Uterus (tissue), 4 donors: ENCODE measurements around the gene INPP5A. TPM values are rescaled to one million over a fixed set of nuclear protein-coding genes. Genes with fewer than 3 reads are reported as not detected.

ENCODE experiments used
- DNase-seq, 2 donors: peaks; one replicate each; pipeline ENCODE4 v3.0.0-alpha.2; 2019 to 2020
- H3K27ac ChIP-seq, 2 donors: fragments of 200-600 bp; sonication (generic); 1 replicate in 1 of 2; 2 replicates in 1 of 2; pipeline ENCODE4 v1.5.1; 2016 to 2018
- H3K27me3 ChIP-seq, 2 donors: fragments of 200-600 bp; sonication (generic); one replicate each; pipeline ENCODE4 v1.5.1; 2018 to 2019; ENCODE audit warnings: control low read depth in 1 of 2
- H3K36me3 ChIP-seq, 2 donors: fragments of 200-600 bp; sonication (generic); one replicate each; pipeline ENCODE4 v1.5.1; 2019; ENCODE audit warnings: control low read depth in 1 of 2
- H3K4me1 ChIP-seq, 2 donors: fragments of 200-600 bp; sonication (generic); one replicate each; pipeline ENCODE4 v1.5.1; 2018 to 2019; ENCODE audit warnings: control low read depth in 1 of 2
- H3K4me3 ChIP-seq, 2 donors: fragments of 200-600 bp; sonication (generic); 1 replicate in 1 of 2; 2 replicates in 1 of 2; pipeline ENCODE4 v1.5.1; 2018 to 2019; ENCODE audit warnings: mild to moderate bottlenecking in 1 of 2
- H3K9me3 ChIP-seq, 2 donors: fragments of 200-600 bp; sonication (generic); one replicate each; pipeline ENCODE4 v1.5.1; 2019; ENCODE audit warnings: control low read depth in 1 of 2
- POLR2A ChIP-seq, 2 donors: fragments of 450-650 bp; IDR thresholded peaks; one replicate each; pipeline ENCODE4 v1.6.1; 2016; ENCODE audit warnings: antibody characterized with exemption in 2 of 2, mild to moderate bottlenecking in 1 of 2, moderate library complexity in 1 of 2
- intact Hi-C: fragments of 100-400 bp; cut with DNase I; formaldehyde crosslinking; loops from one replicate; pipeline ENCODE4 v1.15.1; 2023; ENCODE audit warnings: low total_unique reads
- total RNA-seq, 4 donors: library from RNA; depleted of rRNA in 3 of 4; stranded (reverse); fragments of >200 nt in 3 of 4; gene quantifications; one replicate each; pipeline versions ENCODE4 v1.1.0 to v1.2.4, GENCODE V29; 2014 to 2023
- TF ChIP-seq, protein P1 (sequence below), 4 experiments: fragments of 200-600 bp in 2 of 4; fragments of 450-650 bp in 2 of 4; sonication (generic) in 2 of 4; IDR thresholded peaks; one replicate each; pipeline ENCODE4 v1.5.1; 2016 to 2019; ENCODE audit warnings: antibody characterized with exemption in 4 of 4, mild to moderate bottlenecking in 2 of 4, moderate library complexity in 1 of 4
- donor health status: DM: yes; HTN: yes; CAD: no.

The INPP5A gene
- total RNA-seq, 4 donors from 2014 or later, result 22.5 to 160 (median 93.2) TPM

DNA sequence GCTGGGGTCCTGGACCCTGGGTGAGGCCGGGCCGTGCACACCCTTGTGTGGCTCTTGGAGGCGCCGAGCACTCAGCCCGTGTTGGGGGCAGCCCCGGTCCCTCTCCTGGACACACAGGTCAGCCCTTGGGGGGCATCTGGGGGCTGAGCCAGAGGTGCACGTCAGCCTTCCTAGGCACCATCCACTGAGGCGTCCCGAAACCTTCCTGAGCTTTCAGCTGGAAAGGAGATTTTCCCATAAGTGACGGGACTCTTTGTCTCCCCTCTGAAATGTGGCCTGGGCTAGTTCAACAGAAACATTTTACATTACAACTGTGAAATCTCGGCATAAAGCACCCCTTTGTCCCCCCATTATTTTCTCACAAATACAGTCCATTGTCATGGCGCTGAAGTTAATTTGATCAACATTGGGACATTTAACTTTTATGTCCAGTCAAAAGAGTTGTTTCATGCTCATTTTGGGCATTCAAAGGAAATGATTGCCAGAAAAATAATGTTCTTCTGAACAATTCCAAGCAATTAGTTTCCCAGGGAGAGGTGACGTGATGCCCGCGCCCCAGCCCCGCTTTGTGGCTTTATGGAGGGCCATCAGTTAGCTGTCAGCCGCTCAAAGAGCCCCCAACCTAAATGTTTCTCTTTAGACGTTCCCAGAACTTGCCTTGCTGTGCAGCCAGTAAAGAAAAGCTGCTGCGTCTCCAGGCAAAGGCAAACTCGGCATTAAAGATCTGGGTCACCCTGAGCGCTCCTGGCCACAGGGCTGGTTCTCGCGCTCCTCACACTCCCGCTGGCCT is 177.6 kb downstream of the INPP5A start:
- Histone ChIP-seq H3K4me1 (no peaks in the 10 kb centered on the region), H3K27ac (no peak overlapping the region), H3K4me3 (no peak overlapping the region), H3K27me3 (no peaks in the 10 kb centered on the region), H3K9me3 (no peaks in the 10 kb centered on the region), H3K36me3 (no peaks in the 10 kb centered on the region)
- no peak for DNase-seq
- intact Hi-C loops, result no loop called here
- TF ChIP-seq, protein P1, sequence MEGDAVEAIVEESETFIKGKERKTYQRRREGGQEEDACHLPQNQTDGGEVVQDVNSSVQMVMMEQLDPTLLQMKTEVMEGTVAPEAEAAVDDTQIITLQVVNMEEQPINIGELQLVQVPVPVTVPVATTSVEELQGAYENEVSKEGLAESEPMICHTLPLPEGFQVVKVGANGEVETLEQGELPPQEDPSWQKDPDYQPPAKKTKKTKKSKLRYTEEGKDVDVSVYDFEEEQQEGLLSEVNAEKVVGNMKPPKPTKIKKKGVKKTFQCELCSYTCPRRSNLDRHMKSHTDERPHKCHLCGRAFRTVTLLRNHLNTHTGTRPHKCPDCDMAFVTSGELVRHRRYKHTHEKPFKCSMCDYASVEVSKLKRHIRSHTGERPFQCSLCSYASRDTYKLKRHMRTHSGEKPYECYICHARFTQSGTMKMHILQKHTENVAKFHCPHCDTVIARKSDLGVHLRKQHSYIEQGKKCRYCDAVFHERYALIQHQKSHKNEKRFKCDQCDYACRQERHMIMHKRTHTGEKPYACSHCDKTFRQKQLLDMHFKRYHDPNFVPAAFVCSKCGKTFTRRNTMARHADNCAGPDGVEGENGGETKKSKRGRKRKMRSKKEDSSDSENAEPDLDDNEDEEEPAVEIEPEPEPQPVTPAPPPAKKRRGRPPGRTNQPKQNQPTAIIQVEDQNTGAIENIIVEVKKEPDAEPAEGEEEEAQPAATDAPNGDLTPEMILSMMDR (IDR thresholded peaks at IDR 0.05), result no peak
- no peak for TF ChIP-seq POLR2A (IDR thresholded peaks at IDR 0.05)

DNA sequence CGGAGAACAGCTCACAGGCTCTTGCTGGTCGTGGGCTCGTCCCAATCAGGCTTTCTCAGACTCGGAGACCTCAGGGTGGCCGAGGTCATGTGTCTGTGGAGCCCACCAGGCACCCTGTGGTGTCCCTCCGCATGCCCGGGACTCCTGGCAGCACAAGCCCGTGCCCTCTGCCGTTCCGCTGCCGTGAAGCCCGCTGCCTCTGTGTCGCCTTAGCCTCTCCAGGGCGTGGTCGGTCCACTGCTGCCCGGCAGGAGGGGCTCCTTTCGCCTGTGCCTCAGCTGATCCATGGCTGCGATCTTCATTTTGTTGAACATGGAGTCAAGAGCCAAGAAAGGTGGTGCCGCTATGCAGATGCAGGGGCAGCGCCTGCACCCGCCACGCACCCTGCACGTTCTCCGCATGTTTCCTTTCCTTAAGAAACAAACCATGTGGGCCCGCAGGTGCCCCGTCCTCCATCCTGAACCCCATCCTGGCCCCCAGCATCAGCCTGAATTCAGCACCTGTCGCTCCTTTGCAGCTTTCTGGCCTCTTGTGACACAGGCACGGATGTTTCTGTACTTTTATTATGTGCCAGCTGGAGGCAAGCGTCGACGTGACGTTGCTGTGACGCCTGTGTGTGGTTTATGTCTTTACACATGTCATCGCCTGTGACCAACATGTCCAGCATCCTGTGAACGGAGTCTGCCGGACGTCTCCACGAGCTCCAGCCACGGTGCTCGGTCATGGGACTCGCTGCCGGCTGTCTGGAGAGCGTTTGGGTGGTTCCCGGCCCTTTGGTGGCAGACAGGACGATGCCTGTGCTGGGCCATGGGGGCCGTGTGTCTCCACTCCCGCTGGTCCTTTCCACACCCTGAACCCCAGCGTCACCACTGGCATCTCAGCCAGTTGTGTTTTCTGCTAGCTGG is 178.4 kb downstream of the INPP5A start:
- Histone ChIP-seq H3K36me3 (no peaks in the 10 kb centered on the region), H3K27ac (no peak overlapping the region), H3K4me3 (no peak overlapping the region), H3K4me1 (no peaks in the 10 kb centered on the region), H3K9me3 (no peaks in the 10 kb centered on the region), H3K27me3 (no peaks in the 10 kb centered on the region)
- TF ChIP-seq, protein P1 (IDR thresholded peaks at IDR 0.05), result no peak
- TF ChIP-seq POLR2A (IDR thresholded peaks at IDR 0.05), result no peak
- intact Hi-C loops, result no loop called here
- DNase-seq, result no peak

DNA sequence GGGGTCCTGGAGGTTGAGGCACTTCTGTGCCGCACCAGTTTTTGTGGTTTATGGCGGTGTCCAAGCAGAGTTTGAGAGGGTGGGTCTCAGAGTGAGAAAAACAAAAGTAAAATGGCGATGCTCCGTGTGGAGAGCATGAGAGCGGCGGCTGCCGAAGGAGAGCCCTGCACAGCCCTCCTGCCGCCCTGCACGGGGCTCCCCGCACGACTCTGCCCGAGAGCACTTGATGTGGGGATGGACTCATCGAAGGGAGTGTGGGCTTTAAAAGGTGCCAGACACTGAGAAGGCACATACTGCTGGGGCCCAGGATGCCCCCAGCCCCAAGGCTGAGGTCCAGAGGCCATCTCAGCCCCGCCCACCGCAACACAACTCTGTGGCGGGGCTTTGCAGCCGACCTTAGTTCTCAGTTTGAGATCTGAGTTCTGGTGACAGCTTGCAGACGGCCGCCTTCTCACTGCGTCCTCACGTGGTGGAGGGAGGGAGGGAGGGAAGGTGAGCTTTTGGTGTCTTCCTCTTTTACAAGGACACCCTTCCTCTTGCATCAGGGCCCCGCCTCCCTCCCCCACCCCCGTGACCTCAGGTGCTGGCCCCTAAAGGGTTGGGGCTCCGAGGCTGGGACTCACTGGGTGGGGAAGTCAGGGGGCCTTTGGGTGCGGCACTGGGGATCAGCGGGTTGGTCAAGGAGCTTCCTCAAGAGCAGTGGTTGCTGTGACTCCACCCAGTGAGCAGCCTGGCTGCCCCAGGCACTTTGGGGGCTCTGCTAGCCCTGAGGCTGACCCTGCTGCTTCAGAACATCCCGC is 179.3 kb downstream of the INPP5A start:
- no peak for DNase-seq
- no peak overlapping the region for H3K27ac ChIP-seq
- H3K9me3 ChIP-seq, result no peaks in the 10 kb centered on the region
- TF ChIP-seq POLR2A (IDR thresholded peaks at IDR 0.05), result no peak
- TF ChIP-seq, protein P1 (IDR thresholded peaks at IDR 0.05), result no peak
- H3K36me3 ChIP-seq, result no peaks in the 10 kb centered on the region
- no peak overlapping the region for H3K4me3 ChIP-seq
- intact Hi-C loops, result no loop called here
- no peaks in the 10 kb centered on the region for H3K27me3 ChIP-seq
- no peaks in the 10 kb centered on the region for H3K4me1 ChIP-seq

DNA sequence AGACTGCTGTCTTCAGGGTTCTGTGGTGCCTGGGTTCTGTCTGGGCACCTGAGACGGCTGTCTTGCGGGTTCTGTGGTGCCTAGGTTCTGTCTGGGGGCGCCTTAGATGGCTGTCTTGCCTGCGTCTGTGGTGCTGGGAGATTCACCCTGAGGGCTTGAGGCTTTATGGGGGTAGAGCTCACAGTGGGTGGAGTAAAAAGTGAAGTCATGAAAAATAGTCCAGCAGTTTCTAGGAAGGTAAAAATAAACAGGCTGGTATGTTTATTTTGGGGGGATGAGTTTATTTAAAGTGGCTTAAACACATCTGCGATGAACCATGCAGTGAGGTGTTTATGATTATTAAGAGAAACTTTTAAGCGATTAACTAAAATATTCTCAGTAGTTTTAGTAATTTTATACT is 184.1 kb downstream of the INPP5A start:
- no peaks in the 10 kb centered on the region for H3K9me3 ChIP-seq
- no peak for DNase-seq
- H3K27ac ChIP-seq, result no peak overlapping the region
- intact Hi-C loops, result no loop called here
- TF ChIP-seq, protein P1 (IDR thresholded peaks at IDR 0.05), result no peak
- no peak for TF ChIP-seq POLR2A (IDR thresholded peaks at IDR 0.05)
- no peaks in the 10 kb centered on the region for H3K27me3 ChIP-seq
- H3K4me1 ChIP-seq, result no peaks in the 10 kb centered on the region
- H3K4me3 ChIP-seq, result no peak overlapping the region
- H3K36me3 ChIP-seq, result no peaks in the 10 kb centered on the region
